Right lobe of liver (tissue), 6 donors: ENCODE data around the gene NBL1. TPM values are rescaled to one million over a fixed set of nuclear protein-coding genes. Genes with fewer than 3 reads are reported as not detected.

Experiments used
- ATAC-seq, 4 donors: fragments of 200-7000 bp; cut with Tn5 transposase; one replicate each; pipeline ENCODE4 v1.9.1; 2020; ENCODE audit warnings: mild to moderate bottlenecking in 4 of 4, moderate library complexity in 4 of 4
- DNase-seq, 3 donors: peaks; one replicate each; pipeline ENCODE4 v3.0.0-alpha.2; 2020
- H3K27ac ChIP-seq, 3 donors: fragments of 200-600 bp; one replicate each; pipeline ENCODE4 v1.8.0; 2022
- H3K27me3 ChIP-seq, 2 donors: fragments of 200-600 bp; one replicate each; pipeline ENCODE4 v1.8.0; 2022
- H3K36me3 ChIP-seq, 4 donors: fragments of 200-600 bp; sonication (generic) in 1 of 4; one replicate each; pipeline versions ENCODE4 v1.5.1 to v1.8.0; 2017 to 2022; ENCODE audit warnings: control low read depth in 1 of 4
- H3K4me1 ChIP-seq, 4 donors: fragments of 200-600 bp; sonication (generic) in 1 of 4; one replicate each; pipeline versions ENCODE4 v1.5.1 to v1.8.0; 2017 to 2022; ENCODE audit warnings: control low read depth in 1 of 4
- H3K4me3 ChIP-seq, 3 donors: fragments of 200-600 bp; one replicate each; pipeline ENCODE4 v1.8.0; 2022
- H3K9me3 ChIP-seq, 4 donors: fragments of 200-600 bp; sonication (generic) in 1 of 4; one replicate each; pipeline versions ENCODE4 v1.5.1 to v1.8.0; 2017 to 2022; ENCODE audit warnings: control low read depth in 1 of 4
- CTCF ChIP-seq, 4 donors: fragments of 200-600 bp in 3 of 4; fragments of 450-650 bp in 1 of 4; IDR thresholded peaks; one replicate each; pipeline versions ENCODE4 v1.5.1 to v1.8.0; 2016 to 2022; ENCODE audit warnings: antibody characterized with exemption in 4 of 4, mild to moderate bottlenecking in 2 of 4
- POLR2A ChIP-seq: fragments of 450-650 bp; IDR thresholded peaks from one replicate; pipeline ENCODE4 v1.6.1; 2017; ENCODE audit warnings: antibody characterized with exemption, mild to moderate bottlenecking
- WGBS: methylation state at CpG from one replicate; pipeline ENCODE4 v1.1.6; 2018; ENCODE audit warnings: low coverage, low lambda C conversion rate; ENCODE audit not compliant: insufficient coverage; ENCODE audit errors: missing lambda C conversion rate; 5-methylcytosine and 5-hydroxymethylcytosine counted together
- intact Hi-C, 2 donors: fragments of 100-400 bp; cut with DNase I; formaldehyde crosslinking; loops; one replicate each; pipeline versions ENCODE4 v1.11.2 to v1.14.1; 2022
- total RNA-seq, 6 experiments: library from RNA; depleted of rRNA in 2 of 6; stranded (reverse); fragments of >200 nt in 2 of 6; fragmentation: NEBNext Ultra II Directional in 3 of 6; extraction: Animal tissue kit (Norgen Biotek cat#: 25700) in 3 of 6; gene quantifications; one replicate each; pipeline versions ENCODE4 v1.1.0 to v1.2.4, GENCODE V29; 2016 to 2023
- donor health status: DM: no; HTN: yes; CAD: no.
- donor health status: DM: no; HTN: no; CAD: no.
- donor health status: DM: no; HTN: no; CAD: no.
- donor health status: DM: no; HTN: yes; CAD: no.
- donor health status: DM: no; HTN: yes; CAD: no.

NBL1 gene
- total RNA-seq, 6 experiments from 2014 or later, result 2.2 to 5.7 (median 3.4) TPM

- Histone ChIP-seq H3K4me1 (no peaks in the 10 kb centered on the region), H3K4me3 (no peak overlapping the region), H3K27ac (no peak overlapping the region), H3K27me3 (no peaks in the 10 kb centered on the region), H3K9me3 (no peaks in the 10 kb centered on the region), H3K36me3 (peaks cover 0 to 11% (median 2%) of the 10 kb centered on the region in 4 donors)
- ATAC-seq, result peak in 1 of 4 donors; percentile 9
- 100% methylated on average over 2 of the region's 14 CpGs for WGBS
- intact Hi-C loops, result no loop called here
- TF ChIP-seq CTCF (IDR thresholded peaks at IDR 0.05) (no peak), POLR2A (no peak)
- no peak for DNase-seq
Observed at GRCh38 chr1:19694298-19694697, 50.2 kb downstream of the NBL1 start.

- no peak for ATAC-seq
- H3K27ac ChIP-seq, result no peak overlapping the region
- no CpG with 5 or more reads among the region's 7 CpGs for WGBS
- H3K4me3 ChIP-seq, result no peak overlapping the region
- DNase-seq, result no peak
- H3K9me3 ChIP-seq, result no peaks in the 10 kb centered on the region
- H3K36me3 ChIP-seq, result peaks cover 0 to 11% (median 2%) of the 10 kb centered on the region in 4 donors
- intact Hi-C loops, result no loop called here
- TF ChIP-seq CTCF (IDR thresholded peaks at IDR 0.05) (no peak), POLR2A (no peak)
- H3K4me1 ChIP-seq, result no peaks in the 10 kb centered on the region
- H3K27me3 ChIP-seq, result no peaks in the 10 kb centered on the region
Observed at GRCh38 chr1:19695772-19696171, 51.7 kb downstream of the NBL1 start.

- Histone ChIP-seq H3K27me3 (no peaks in the 10 kb centered on the region), H3K27ac (no peak overlapping the region), H3K36me3 (peaks cover 0 to 11% (median 2%) of the 10 kb centered on the region in 4 donors), H3K9me3 (no peaks in the 10 kb centered on the region), H3K4me1 (no peaks in the 10 kb centered on the region), H3K4me3 (no peak overlapping the region)
- DNase-seq (no peak), ATAC-seq (no peak)
- intact Hi-C loops, result no loop called here
- TF ChIP-seq CTCF (IDR thresholded peaks at IDR 0.05), result no peak
- TF ChIP-seq POLR2A, result no peak
- 96% methylated on average over 5 of the region's 8 CpGs for WGBS
Observed at GRCh38 chr1:19696820-19697219, 52.7 kb downstream of the NBL1 start.

- no peak overlapping the region for H3K4me3 ChIP-seq
- DNase-seq, result no peak
- no peak overlapping the region for H3K27ac ChIP-seq
- no peaks in the 10 kb centered on the region for H3K9me3 ChIP-seq
- intact Hi-C loops, result no loop called here
- no peaks in the 10 kb centered on the region for H3K27me3 ChIP-seq
- TF ChIP-seq CTCF (IDR thresholded peaks at IDR 0.05) (no peak), POLR2A (no peak)
- H3K36me3 ChIP-seq, result peaks cover 0 to 10% (median 1%) of the 10 kb centered on the region in 4 donors
- 90% methylated on average over 1 of the region's 4 CpGs for WGBS
- no peak for ATAC-seq
- H3K4me1 ChIP-seq, result no peaks in the 10 kb centered on the region
Observed at GRCh38 chr1:19698181-19698580, 54.1 kb downstream of the NBL1 start.
